Measurements from ENCODE around the gene P2RX7.

DNA sequence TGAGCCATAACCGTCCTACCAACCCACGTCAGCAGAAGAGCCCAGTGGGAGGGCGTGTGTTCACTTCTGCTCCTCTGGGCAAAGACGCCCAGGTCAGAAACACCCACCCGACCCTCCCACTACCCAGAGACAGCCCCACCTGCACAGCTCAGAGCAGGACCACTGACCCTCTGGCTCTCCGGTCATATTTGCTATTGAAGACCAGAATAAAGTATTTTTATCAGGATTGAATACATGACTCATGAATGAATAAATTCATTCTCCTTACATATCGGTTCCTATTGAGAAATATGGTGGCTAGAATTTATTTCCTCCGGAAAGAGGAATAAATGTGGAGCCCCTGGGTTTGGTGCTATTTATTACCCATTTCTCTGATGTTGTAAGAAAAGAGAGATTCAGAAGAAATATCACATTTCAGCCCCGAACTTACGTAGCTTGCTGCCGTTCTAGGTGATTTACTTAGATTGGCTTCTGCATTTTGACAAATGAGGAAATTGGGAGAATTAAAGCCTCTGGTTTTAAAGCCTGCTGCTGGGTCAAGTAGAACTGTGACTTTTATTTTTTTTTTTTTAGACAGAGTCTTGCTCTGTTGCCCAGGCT, 36.4 kb upstream of the P2RX7 start:
- TF ChIP-seq, protein P1, sequence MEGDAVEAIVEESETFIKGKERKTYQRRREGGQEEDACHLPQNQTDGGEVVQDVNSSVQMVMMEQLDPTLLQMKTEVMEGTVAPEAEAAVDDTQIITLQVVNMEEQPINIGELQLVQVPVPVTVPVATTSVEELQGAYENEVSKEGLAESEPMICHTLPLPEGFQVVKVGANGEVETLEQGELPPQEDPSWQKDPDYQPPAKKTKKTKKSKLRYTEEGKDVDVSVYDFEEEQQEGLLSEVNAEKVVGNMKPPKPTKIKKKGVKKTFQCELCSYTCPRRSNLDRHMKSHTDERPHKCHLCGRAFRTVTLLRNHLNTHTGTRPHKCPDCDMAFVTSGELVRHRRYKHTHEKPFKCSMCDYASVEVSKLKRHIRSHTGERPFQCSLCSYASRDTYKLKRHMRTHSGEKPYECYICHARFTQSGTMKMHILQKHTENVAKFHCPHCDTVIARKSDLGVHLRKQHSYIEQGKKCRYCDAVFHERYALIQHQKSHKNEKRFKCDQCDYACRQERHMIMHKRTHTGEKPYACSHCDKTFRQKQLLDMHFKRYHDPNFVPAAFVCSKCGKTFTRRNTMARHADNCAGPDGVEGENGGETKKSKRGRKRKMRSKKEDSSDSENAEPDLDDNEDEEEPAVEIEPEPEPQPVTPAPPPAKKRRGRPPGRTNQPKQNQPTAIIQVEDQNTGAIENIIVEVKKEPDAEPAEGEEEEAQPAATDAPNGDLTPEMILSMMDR (IDR thresholded peaks at IDR 0.05; ENCODE audit: low read length), result no peak
- TF ChIP-seq EZH2 (IDR thresholded peaks at IDR 0.05; ENCODE audit: borderline replicate concordance, low read length), result no peak

Data from OCI-LY1 (cell line).